Endothelial cell of umbilical vein (primary cell): ENCODE results near the gene GATA3. TPM values are rescaled to one million over a fixed set of nuclear protein-coding genes. Genes with fewer than 3 reads are reported as not detected.

Source experiments
- BruUV-seq: library from RNA; stranded (reverse); fragments of 400-500 nt; replicated peaks from 2 replicates; lab custom pipeline; 2021; lab: Mats Ljungman, UMichigan
- CTCF ChIA-PET: fragments of 300-600, 350-600 bp; sonication (Branson Sonifier 250); formaldehyde crosslinking; loops from one replicate; lab custom pipeline; 2021; ENCODE audit warnings: antibody characterized with exemption, inconsistent platforms; lab: Charles Lee
- POLR2A ChIA-PET: fragments of 300-600, 350-600 bp; sonication (Branson Sonifier 250); formaldehyde crosslinking; loops from one replicate; lab custom pipeline; 2021; ENCODE audit warnings: antibody characterized with exemption, inconsistent platforms; lab: Charles Lee
- DNase-seq: peaks from one replicate; pipeline ENCODE4 v3.0.0-alpha.2; 2011; ENCODE audit warnings: low read depth, low spot score
- FAIRE-seq: peaks from 2 replicates; lab custom pipeline; 2011; peaks lifted over from hg19 to GRCh38; lab: Jason Lieb, UNC
- H2AFZ ChIP-seq: 2 replicates; pipeline ENCODE4 v1.6.0; 2012; ENCODE audit warnings: low read depth, low read length, control low read depth, inconsistent platforms
- H3K27ac ChIP-seq: 2 replicates; pipeline ENCODE4 v1.5.1; 2011; ENCODE audit warnings: low read depth, mild to moderate bottlenecking, control low read depth, low read length, moderate library complexity; ENCODE audit not compliant: insufficient read depth
- H3K27me3 ChIP-seq, 2 experiments: 2 replicates each; pipeline versions ENCODE4 v1.6.0 to v1.6.1; 2011; ENCODE audit warnings: low read length in 2 of 2, mixed read lengths in 1 of 2; ENCODE audit not compliant: control insufficient read depth in 2 of 2, insufficient read depth in 2 of 2
- H3K36me3 ChIP-seq, 2 experiments: 2 replicates in 1 of 2; 3 replicates in 1 of 2; pipeline ENCODE4 v1.5.1; 2011; ENCODE audit warnings: low read length in 2 of 2, mild to moderate bottlenecking in 1 of 2, moderate library complexity in 1 of 2; ENCODE audit not compliant: control insufficient read depth in 2 of 2, insufficient read depth in 2 of 2; ENCODE audit errors: extremely low read depth in 1 of 2
- H3K4me1 ChIP-seq: 3 replicates; pipeline ENCODE4 v1.5.1; 2011; ENCODE audit warnings: mild to moderate bottlenecking, low read length; ENCODE audit not compliant: control insufficient read depth, insufficient read depth; ENCODE audit errors: extremely low read depth
- H3K4me2 ChIP-seq: 2 replicates; pipeline ENCODE4 v1.6.1; 2011; ENCODE audit warnings: low read length, control low read depth, mixed read lengths; ENCODE audit not compliant: insufficient read depth
- H3K4me3 ChIP-seq, 3 experiments: fragments of 200-600 bp in 1 of 3; sonication (generic), shearing (Covaris generic) in 1 of 3; replicated peaks in 1 of 3; 2 replicates each; pipeline ENCODE4 v1.5.1; 2011 to 2016; ENCODE audit warnings: control low read depth in 3 of 3, low read length in 3 of 3, mild to moderate bottlenecking in 2 of 3, inconsistent platforms in 1 of 3, low read depth in 1 of 3, moderate library complexity in 1 of 3; ENCODE audit not compliant: insufficient read depth in 1 of 3
- H3K79me2 ChIP-seq: 2 replicates; pipeline ENCODE4 v1.6.0; 2012; ENCODE audit warnings: low read length, inconsistent platforms; ENCODE audit not compliant: control insufficient read depth, insufficient read depth
- H3K9ac ChIP-seq: replicated peaks from 2 replicates; pipeline ENCODE3; 2011; ENCODE audit warnings: low read length, control low read depth; ENCODE audit not compliant: insufficient read depth; ENCODE audit errors: extremely low read depth
- H3K9me1 ChIP-seq: replicated peaks from 3 replicates; pipeline ENCODE4 v1.6.0; 2011; ENCODE audit warnings: mild to moderate bottlenecking, low read length; ENCODE audit not compliant: control insufficient read depth, insufficient read depth; ENCODE audit errors: extremely low read depth
- H3K9me3 ChIP-seq: replicated peaks from 2 replicates; pipeline ENCODE4 v1.5.1; 2012; ENCODE audit warnings: low read length, inconsistent platforms; ENCODE audit not compliant: control insufficient read depth, insufficient read depth
- H4K20me1 ChIP-seq: replicated peaks from 2 replicates; pipeline ENCODE3; 2011; ENCODE audit warnings: mild to moderate bottlenecking, low read length; ENCODE audit not compliant: control insufficient read depth, insufficient read depth; ENCODE audit errors: extremely low read depth
- CTCF ChIP-seq, 2 donors: IDR thresholded peaks; 1 replicate in 1 of 2; 2 replicates in 1 of 2; pipeline ENCODE4 v1.5.1; 2011; ENCODE audit warnings: low read length in 2 of 2, mild to moderate bottlenecking in 2 of 2, moderate library complexity in 2 of 2, control low read depth in 1 of 2, inconsistent platforms in 1 of 2, low read depth in 1 of 2; ENCODE audit not compliant: insufficient read depth in 1 of 2; ENCODE audit errors: extremely low read depth in 1 of 2
- FOS ChIP-seq: IDR thresholded peaks from 2 replicates; pipeline ENCODE4 v1.6.1; 2011; ENCODE audit warnings: mild to moderate bottlenecking, low read length, moderate library complexity, borderline replicate concordance; ENCODE audit not compliant: insufficient read depth
- JUN ChIP-seq: IDR thresholded peaks from 2 replicates; pipeline ENCODE4 v1.6.1; 2011; ENCODE audit warnings: borderline replicate concordance, low read depth; ENCODE audit not compliant: insufficient read length, insufficient read depth
- MAX ChIP-seq: IDR thresholded peaks from 2 replicates; pipeline ENCODE4 v1.6.1; 2011; ENCODE audit not compliant: insufficient read depth, insufficient read length
- POLR2A ChIP-seq: IDR thresholded peaks from 2 replicates; pipeline ENCODE4 v1.6.1; 2012; ENCODE audit warnings: low read depth, mild to moderate bottlenecking, control low read depth, low read length
- POLR2AphosphoS5 ChIP-seq: IDR thresholded peaks from 2 replicates; pipeline ENCODE4 v1.6.1; 2012; ENCODE audit warnings: low read depth, mild to moderate bottlenecking, control low read depth, low read length, moderate library complexity; ENCODE audit not compliant: insufficient read depth
- dilution Hi-C: fragments of 300-500 bp; cut with MboI; formaldehyde crosslinking; loops from one replicate; pipeline ENCODE4 v1.15.0; 2019; ENCODE audit warnings: low sequenced_read_pairs; ENCODE audit not compliant: extremely low pct_ligation_motif_present
- intact Hi-C: fragments of 100-400 bp; cut with micrococcal nuclease; formaldehyde crosslinking; loops from one replicate; pipeline ENCODE4 v1.10.0; 2022
- polyA plus RNA-seq, 4 experiments: library from polyadenylated mRNA; depleted of rRNA in 3 of 4; stranded (reverse) in 3 of 4; unstranded in 1 of 4; fragments of >200 nt; gene quantifications; 2 replicates each; pipeline versions ENCODE4 v1.2.1 to v1.2.3, GENCODE V29; 2011 to 2012; ENCODE audit warnings: missing spikeins in 1 of 4
- total RNA-seq: library from RNA; stranded (reverse); gene quantifications from 2 replicates; pipeline ENCODE4 v1.2.3, GENCODE V29; 2021

GATA3 gene
- total and polyA plus RNA-seq, 2 donors (not counting 3 experiments of a cell fraction or from before 2014, with no cell fraction given), result 9.3 to 33.0 TPM

- Histone ChIP-seq H4K20me1 (no peaks in the 10 kb centered on the region), H3K4me2 (peak overlapping the region; percentile 82), H3K9me1 (no peaks in the 10 kb centered on the region), H3K27ac (peak overlapping the region; percentile 96), H3K9me3 (no peaks in the 10 kb centered on the region), H3K36me3 (no peaks in the 10 kb centered on the region), H2AFZ (peak overlapping the region; percentile 26), H3K9ac (peak overlapping the region; percentile 90), H3K4me3 (peak overlapping the region; percentile 57 to 59 (median 58)), H3K79me2 (peaks cover 39% of the 10 kb centered on the region), H3K4me1 (peaks cover 57% of the 10 kb centered on the region), H3K27me3 (peaks cover 0 to 6% of the 10 kb centered on the region in 2 experiments)
- BruUV-seq, result no TSS peak
- intact Hi-C loops, result no loop called here
- ChIA-PET POLR2A (interaction anchor here (1.0 kb wide), 1 partner anchor 10 kb away, joined by 3 read pairs; no protein-coding TSS in a partner anchor), CTCF (interaction anchor here (1.7 to 2.4 kb wide), 2 partner anchors 177 kb away, joined by 7 to 9 read pairs; no protein-coding TSS in a partner anchor)
- dilution Hi-C loops, result no loop called here
- DNase-seq (no peak), FAIRE-seq (peak; percentile 44)
- no peak for TF ChIP-seq POLR2AphosphoS5
- no peak for TF ChIP-seq CTCF (IDR thresholded peaks at IDR 0.05; ENCODE audit: extremely low read depth in 1 of 2, insufficient read depth in 1 of 2, low read depth in 1 of 2, low read length in 2 of 2)
- no peak for TF ChIP-seq JUN
- no peak for TF ChIP-seq MAX
- TF ChIP-seq FOS, result no peak
- no peak for TF ChIP-seq POLR2A
These were observed 5.2 kb upstream of the GATA3 start for GRCh38 chr10:8049045-8049864.
